ENCODE measurements around the gene DPEP3.

The DPEP3 gene

DNA sequence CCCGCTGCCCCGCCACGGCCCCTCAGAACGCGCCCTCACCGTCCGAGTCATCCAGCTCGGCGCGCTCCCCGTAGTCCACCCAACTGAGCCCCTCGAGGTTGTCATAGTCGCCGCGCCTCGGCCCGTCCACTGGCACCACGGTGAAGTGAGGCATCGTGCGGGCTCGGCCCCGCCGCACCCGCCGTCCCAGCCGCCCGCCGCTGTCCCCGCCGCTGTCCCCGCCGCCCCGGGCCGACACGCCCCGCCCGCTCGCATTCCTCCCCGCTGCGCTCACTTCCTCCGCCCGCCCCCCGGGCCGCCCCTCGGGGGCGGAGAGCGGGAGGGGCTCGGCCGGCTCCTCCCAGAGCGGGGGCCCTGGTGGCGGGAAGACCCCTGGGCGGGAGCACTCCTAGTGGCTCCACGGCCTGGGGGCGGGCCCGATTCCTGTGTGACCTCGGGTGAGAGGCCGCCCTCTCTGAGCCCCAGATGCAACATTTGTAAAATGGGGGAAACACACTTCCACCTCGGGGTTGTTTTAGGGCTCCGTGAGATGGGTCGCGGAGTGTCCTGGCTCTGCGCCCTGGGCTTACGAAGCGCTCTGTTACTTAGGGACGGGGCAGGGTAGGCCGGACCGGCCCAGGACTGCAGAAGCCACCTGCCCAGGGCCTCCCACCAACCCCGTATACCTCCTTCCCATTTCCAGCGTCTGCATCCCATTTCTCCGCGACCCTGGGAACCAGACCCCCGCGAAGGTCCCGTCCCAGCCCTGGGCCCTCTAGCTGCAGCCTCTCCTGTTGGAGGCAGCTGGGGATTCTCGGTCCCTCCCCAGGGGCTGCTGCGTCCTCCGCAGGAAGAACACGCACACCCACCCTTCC is 11.7 kb downstream of the DPEP3 start, which contains the start of gene SLC12A4:
Gene SLC12A4, minus strand, starts transcription at position 238 of the 854 bp plus-strand sequence. Its CDS starts 84 bp downstream, at position 154.
- TF ChIP-seq, protein P1, sequence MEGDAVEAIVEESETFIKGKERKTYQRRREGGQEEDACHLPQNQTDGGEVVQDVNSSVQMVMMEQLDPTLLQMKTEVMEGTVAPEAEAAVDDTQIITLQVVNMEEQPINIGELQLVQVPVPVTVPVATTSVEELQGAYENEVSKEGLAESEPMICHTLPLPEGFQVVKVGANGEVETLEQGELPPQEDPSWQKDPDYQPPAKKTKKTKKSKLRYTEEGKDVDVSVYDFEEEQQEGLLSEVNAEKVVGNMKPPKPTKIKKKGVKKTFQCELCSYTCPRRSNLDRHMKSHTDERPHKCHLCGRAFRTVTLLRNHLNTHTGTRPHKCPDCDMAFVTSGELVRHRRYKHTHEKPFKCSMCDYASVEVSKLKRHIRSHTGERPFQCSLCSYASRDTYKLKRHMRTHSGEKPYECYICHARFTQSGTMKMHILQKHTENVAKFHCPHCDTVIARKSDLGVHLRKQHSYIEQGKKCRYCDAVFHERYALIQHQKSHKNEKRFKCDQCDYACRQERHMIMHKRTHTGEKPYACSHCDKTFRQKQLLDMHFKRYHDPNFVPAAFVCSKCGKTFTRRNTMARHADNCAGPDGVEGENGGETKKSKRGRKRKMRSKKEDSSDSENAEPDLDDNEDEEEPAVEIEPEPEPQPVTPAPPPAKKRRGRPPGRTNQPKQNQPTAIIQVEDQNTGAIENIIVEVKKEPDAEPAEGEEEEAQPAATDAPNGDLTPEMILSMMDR (IDR thresholded peaks at IDR 0.05; ENCODE audit: low read depth, low read length), result no peak
- peak; percentile 52 for DNase-seq (ENCODE audit: extremely low read depth, low read depth)

DNA sequence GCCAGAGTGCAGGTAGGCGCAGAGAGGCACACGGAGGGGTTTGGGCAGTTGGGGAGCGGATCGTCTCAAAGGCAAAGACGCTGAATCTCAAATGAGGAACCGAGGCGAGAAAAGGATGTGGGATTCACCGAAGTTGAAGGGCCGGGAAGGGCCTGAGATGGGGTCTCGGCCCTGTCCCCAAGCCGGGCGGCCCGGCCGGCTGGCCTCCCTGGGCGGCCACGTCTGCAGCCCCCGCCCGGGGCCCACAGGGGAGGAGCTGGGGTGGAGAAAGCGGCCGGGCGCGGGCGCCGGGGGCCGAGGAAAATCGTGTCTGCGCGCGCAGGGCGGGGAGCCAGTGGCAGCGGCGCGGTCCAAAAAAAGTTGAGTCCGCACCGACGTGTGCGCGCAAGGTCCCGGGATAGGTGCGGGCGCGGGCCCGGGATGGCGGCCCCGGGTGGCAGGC is 12.3 kb downstream of the DPEP3 start:
- no peak for DNase-seq (ENCODE audit: extremely low read depth, low read depth)
- TF ChIP-seq, protein P1 (IDR thresholded peaks at IDR 0.05; ENCODE audit: low read depth, low read length), result no peak

DNA sequence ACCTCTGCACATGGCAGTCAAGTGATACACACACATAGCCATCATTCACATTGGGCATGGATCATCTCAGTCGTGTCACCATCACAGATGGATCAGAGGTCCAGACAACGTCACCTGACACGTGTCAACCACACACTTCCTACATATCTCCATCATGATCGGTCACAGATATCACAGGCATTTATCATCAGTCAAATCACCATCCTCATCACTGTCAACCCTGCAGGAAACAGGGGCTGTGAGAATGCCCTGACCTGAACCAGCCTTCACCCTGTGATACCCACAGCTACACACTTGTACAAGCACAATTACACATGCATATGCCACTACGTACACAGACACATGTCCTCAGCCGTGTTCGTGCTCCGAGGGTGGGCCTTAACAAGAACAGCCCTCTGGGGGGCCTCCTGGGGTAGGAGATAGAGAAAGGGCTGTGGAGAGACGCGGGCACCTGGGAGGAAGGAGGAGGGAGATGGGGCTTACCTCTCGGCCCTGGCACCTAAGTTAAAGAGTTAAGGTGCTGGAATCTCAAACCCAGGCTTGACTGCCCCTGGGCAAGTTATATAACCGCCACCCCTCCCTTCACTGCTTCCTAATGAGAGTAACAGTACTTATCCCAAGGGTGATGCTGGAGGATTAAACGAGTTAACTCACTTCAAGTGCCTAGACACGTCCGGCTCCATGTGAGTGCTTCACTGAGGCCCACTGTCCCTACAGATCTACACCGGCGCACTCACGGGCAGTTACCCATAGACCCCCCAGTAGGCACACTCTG is 12.9 kb downstream of the DPEP3 start:
- DNase-seq (ENCODE audit: extremely low read depth, low read depth), result no peak
- TF ChIP-seq, protein P1 (IDR thresholded peaks at IDR 0.05; ENCODE audit: low read depth, low read length), result no peak

DNA sequence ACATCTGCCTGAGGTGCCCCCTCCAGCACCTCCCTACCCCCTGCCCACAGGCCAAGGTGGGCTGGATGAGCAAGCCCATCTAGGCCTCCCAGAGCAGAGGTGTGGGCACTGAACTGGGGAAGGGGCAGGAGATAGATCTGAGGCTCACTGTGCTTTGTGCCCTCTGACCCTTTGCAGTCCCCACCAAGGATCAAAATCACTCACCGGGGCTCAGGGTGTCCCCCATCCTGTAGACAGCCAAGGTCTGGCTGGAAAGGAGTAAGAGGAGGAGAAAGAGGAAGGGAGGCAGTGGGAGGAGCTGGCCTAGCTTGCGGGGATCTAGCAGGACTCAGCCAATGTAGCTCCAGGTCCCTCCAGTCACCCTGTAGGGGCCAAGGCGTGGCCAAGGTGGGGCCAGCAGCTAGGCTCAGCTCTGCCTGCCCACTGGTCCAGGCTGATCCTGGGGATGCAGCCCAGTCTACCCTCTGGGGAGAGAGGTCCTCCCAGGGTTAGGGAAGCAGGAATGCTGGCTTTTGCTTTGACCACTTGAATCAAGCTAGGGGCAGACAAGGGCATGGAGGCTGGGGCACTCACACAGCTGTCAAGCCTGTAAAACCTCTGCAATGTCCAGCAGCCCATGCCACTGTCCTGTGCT is 13.6 kb downstream of the DPEP3 start:
- TF ChIP-seq, protein P1 (IDR thresholded peaks at IDR 0.05; ENCODE audit: low read depth, low read length), result no peak
- peak; percentile 14 for DNase-seq (ENCODE audit: extremely low read depth, low read depth)

DNA sequence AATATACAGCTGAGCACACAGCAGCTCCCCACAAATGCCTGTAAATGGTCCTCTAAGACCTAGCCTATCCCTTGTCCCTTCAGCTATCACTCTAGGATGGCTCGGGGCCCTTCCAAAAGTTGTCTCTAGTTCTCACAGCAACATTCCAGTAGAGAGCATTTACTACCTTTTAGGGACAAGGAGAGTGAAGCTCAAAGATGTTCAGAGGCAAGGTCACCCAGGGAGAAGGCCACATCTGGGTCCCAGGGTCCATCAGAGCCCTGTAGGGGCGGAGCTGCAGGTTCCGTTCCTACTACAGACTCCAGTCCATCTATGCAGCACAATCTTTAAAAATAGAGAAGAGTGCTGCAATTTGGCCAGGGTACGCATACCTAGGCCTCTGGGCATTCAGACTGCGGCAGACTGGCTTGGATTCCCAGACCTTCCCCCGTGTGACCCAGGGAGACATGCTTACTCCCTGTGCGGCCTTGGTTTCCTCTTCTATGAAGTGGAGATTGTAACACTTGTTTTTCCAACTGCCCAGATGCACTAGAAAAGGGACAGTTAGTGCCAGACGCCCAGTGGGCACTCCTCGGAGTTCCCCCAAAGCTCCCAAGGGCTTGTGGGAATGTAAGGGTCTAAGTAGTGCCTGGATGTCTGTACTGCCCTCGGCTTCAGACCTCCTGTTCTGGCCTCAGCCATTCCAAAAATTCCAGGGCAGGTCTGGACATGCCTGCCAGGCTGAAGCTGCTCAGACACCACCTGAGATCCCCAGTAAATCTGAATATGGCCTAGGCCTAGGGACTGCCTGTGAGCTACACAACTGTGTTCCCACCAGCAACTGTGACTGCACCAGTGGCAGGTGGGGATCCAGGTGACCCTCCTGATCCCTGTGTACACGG is 14.4 kb downstream of the DPEP3 start:
- TF ChIP-seq, protein P1 (IDR thresholded peaks at IDR 0.05; ENCODE audit: low read depth, low read length), result no peak
- DNase-seq (ENCODE audit: extremely low read depth, low read depth), result no peak

DNA sequence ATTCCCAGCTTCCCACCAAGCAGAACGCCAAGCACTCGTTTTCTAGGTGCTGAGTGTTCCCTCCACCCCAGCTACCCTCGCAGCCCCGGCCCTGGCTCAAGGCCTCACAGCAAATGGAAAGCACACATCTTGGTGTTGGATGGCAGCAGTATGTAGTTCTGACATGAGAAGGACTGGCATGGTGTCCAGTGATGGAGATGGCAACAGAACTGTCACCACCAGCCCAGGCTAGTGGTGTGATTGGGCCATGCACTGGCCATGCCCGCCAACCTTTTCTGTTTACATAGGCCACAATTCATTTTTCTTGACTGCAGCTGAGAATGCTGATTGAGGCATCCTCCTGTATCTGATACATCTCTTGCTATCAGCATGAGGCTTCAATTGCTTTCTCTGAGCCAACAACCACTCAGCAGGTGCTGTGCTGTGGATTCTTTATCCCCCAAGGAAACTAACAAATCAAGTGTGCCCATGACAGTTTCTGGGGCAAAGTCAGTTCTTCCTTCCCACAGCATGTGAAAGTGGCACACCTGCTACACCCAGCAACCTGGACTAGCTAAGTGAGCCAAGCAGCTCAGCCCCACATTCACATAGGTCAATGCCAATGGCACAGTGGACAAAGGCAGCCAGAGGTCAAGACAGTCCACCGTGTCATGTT is 15.7 kb downstream of the DPEP3 start:
- TF ChIP-seq, protein P1 (IDR thresholded peaks at IDR 0.05; ENCODE audit: low read depth, low read length), result no peak
- DNase-seq (ENCODE audit: extremely low read depth, low read depth), result no peak

Measured in AG09319 (cell line).